Uterus (tissue), 2 donors: ENCODE measurements around the gene UGGT2.

Experiments
- CTCF ChIP-seq, 4 experiments: fragments of 200-600 bp in 2 of 4; fragments of 450-650 bp in 2 of 4; sonication (generic) in 2 of 4; IDR thresholded peaks; one replicate each; pipeline ENCODE4 v1.5.1; 2016 to 2019; ENCODE audit warnings: antibody characterized with exemption in 4 of 4, mild to moderate bottlenecking in 2 of 4, moderate library complexity in 1 of 4
- POLR2A ChIP-seq, 2 donors: fragments of 450-650 bp; IDR thresholded peaks; one replicate each; pipeline ENCODE4 v1.6.1; 2016; ENCODE audit warnings: antibody characterized with exemption in 2 of 2, mild to moderate bottlenecking in 1 of 2, moderate library complexity in 1 of 2

- TF ChIP-seq CTCF (IDR thresholded peaks at IDR 0.05) (no peak), POLR2A (IDR thresholded peaks at IDR 0.05) (no peak)
Observed at GRCh38 chr13:96082640-96083039, 29.4 kb upstream of the UGGT2 start.
